ENCODE results near the gene TFEB. TPM values are rescaled to one million over a fixed set of nuclear protein-coding genes. Genes with fewer than 3 reads are reported as not detected.

Gene TFEB
- polyA plus RNA-seq, 3 donors: 5.5 to 9.8 (median 9.6) TPM

DNA sequence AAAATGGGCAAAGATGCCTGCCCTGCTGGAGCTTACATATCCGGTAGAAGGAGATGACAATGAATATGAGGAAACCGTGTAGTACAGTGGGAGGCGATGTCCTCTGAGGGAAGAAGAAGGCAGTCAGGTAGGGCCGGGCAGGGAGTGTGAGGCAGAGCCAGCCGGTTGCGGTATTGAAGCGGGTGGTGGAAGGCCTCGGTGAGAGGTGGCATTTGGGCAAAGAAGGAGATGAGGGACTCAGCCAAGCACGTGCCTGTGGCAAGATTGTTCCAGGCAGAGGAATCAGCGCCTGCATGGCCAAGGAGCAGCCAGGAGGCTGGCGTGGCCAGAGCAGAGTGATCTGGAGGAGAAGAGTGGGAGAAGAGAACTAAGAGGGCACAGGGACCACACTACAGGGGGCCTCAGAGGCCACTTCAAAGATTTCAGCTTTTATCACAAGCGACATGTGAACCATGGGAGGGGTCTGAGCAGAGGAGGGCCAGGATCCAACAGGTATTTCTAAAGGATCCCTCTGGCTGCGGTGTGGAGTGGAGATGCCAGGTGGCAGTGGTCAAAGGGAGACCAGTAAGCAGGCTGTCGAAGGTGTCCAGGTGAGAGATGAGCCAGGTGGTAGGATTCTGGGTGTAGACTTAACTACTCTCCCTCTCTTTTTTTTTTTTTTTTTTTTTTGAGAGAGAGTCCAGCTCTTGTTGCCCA lies 83.3 kb downstream of the TFEB start:
- DNase-seq (ENCODE audit: extremely low read depth in 1 of 11, low read depth in 9 of 11, low spot score in 4 of 11): no peak

DNA sequence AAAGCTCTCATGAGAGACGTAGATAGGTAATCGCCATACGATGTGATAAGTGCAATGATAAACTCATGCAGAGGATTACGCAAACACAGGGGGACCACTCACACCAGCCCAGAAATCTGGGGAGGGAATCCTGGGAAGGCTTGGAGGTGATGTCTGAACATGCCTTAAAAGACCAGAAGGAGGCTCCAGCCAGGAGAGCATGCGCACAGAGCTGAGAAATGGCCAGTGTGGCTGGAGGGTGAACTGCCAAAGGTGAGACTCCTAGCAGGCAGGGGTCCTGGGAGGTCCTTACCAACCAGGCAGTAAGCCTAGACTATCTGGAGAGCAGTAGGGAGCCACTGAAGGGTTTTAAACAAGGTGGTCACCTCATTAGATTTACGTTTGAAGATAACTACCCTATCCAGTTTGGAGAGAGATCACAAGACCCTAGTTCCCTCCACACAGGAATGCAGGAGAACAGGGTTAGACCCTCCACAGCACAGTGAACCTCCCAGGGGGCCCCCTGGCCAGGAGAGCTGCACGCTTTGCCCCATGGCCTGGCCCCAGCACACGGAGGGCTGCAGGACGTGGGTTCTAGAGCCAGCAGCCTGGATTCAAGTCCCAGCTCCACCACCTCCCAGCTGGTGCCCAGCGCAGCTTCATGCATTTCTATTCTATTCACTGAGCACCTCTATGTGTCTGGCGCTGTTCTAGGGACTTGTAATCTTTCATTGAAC lies 84.0 kb downstream of the TFEB start:
- DNase-seq (ENCODE audit: extremely low read depth in 1 of 11, low read depth in 9 of 11, low spot score in 4 of 11): no peak

- no peak for DNase-seq (ENCODE audit: extremely low read depth in 1 of 11, low read depth in 9 of 11, low spot score in 4 of 11)
These were observed 85.3 kb downstream of the TFEB start for GRCh38 chr6:41650120-41650519.

GRCh38 chr6:41649596-41649995 lies 85.8 kb downstream of the TFEB start:
- no peak for DNase-seq (ENCODE audit: extremely low read depth in 1 of 11, low read depth in 9 of 11, low spot score in 4 of 11)

DNA sequence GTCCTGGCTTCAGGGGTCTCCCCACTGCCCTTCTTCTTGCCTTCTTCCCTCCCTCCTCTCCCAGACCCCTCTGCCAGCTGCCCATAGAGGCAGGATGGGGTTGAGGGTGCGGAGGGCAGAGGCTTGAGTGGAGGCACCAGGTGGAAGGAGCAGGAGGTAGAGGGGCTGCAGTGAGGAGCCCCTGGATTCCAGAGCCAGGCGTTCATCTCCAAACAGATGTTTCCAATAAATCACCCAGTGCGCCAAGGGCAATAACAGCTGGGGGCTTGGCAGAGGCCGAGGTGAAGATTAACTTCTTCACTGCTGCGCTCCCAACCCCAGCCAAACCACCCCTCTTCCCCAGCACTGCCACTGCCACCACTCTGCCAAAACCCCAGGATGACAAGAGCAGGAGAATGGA lies 86.5 kb downstream of the TFEB start:
- DNase-seq (ENCODE audit: extremely low read depth in 1 of 11, low read depth in 9 of 11, low spot score in 4 of 11): no peak

DNA sequence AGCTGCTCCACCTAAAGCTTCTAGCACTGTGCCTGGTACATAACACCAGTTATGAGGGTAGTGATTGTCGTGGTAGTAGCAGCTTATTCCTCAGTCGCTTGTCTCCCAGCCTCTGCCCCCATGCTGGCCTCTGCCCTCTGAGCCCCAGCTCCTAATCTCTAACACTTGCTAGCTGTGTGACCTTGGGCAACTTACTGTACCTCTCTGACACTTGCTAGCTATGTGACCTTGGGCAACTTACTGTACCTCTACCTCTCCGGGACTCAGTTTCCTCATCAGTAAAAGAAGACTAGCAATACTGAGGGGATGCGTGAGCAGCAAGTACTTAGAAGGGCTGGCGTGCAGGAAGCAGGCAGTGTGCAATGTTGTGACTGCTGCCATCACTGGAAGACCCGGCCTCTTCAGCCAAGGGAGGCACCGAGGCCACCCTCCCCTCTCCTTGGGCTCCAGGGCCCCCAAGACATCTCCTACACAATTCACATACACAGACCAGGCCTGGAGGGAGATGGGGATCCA lies 87.3 kb downstream of the TFEB start:
- DNase-seq (ENCODE audit: extremely low read depth in 1 of 11, low read depth in 9 of 11, low spot score in 4 of 11): no peak

GRCh38 chr6:41647061-41647511 lies 88.3 kb downstream of the TFEB start:
- DNase-seq (ENCODE audit: extremely low read depth in 1 of 11, low read depth in 9 of 11, low spot score in 4 of 11): no peak

GRCh38 chr6:41646026-41646795 lies 89.2 kb downstream of the TFEB start:
- DNase-seq (ENCODE audit: extremely low read depth in 1 of 11, low read depth in 9 of 11, low spot score in 4 of 11): no peak

DNA sequence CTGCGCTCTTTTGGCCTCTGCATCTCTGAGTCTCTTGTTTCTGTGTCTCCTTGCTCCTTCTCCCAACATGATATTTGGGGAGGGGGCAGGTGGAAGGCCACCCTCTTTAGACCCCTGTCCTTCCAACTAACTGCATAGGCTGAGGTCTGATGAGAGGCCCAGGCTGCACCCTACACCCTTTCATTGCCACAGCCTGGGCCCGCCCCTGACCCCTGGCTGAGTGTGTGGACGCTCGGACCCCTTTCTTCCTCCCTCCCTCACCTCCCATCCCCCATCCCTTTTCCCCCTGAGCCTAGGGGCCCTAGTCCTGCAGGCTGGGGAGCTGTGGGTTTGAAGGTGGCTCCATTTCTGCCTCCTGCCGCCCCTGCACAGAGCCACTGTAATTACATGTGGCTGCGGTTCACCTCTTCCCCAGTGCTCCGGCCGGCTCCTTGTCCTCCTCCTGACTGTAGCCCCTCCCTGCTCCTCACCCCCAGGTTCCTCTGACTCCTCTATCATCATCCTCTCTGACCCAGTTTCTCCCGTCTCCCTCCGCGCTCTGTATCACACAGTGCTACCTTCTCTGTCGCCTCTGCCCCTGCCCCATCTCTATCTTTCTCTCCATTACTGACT lies 90.3 kb downstream of the TFEB start:
- no peak for DNase-seq (ENCODE audit: extremely low read depth in 1 of 11, low read depth in 9 of 11, low spot score in 4 of 11)

DNA sequence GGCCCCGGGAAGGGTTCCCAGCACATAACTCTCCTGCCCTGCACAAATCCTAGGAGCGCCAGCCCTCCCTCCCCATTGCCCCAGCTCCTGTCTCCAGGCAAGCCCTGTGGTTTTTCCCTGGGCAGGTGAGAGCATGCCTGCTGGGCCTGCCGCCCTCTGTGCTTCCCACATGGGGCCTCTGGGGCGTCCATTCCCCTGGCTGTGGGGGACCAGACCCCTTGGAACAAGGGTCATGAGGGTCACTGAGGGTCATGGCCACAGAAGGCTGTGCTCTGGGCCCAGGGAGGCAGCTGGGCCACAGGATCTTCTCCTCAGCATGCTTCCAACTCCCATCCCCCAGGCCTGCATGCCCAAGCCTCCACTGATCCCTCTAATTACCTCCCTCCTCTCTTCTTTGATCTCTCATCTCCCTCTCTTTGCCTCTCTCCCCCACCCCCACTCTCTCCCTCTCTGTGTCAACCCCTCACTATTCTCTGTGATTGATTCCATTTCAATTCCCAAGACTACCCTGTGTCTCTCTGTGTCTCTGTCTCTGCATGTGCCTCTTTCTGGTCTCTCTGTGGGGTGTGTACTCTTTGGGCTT lies 91.0 kb downstream of the TFEB start:
- no peak for DNase-seq (ENCODE audit: extremely low read depth in 1 of 11, low read depth in 9 of 11, low spot score in 4 of 11)

- no peak for DNase-seq (ENCODE audit: extremely low read depth in 1 of 11, low read depth in 9 of 11, low spot score in 4 of 11)
These were observed 91.5 kb downstream of the TFEB start for GRCh38 chr6:41643899-41644269.

GRCh38 chr6:41642960-41643898 lies 92.2 kb downstream of the TFEB start:
- no peak for DNase-seq (ENCODE audit: extremely low read depth in 1 of 11, low read depth in 9 of 11, low spot score in 4 of 11)

GRCh38 chr6:41642090-41642959 lies 93.1 kb downstream of the TFEB start:
- no peak for DNase-seq (ENCODE audit: extremely low read depth in 1 of 11, low read depth in 9 of 11, low spot score in 4 of 11)

DNA sequence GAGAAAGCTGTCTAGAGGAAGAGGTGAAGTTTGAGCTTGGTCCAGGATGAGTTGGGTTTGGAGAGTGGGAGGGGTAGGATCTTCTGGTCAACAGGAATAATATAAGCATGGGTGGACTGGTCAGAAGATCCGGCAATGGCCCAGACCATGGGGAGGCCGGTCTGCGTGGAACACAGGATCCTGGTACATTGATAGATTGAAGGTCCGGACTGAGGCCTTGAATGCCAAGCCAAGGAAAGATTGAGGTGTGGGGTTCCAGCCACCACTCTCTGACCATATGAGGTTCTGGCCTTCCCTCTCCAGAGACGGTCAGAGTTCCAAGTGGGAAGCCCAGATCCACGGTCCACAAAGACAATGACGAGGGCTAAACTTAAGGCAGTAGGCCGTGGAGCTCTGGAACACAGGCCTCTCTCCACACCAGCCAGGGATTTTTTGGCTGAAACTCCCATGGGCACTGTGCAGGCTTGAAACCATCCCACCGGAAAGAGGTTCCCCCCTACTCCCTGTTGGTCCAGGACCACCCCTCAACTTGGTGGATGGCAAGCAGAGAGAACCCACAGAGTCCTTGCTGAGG lies 94.0 kb downstream of the TFEB start:
- DNase-seq (ENCODE audit: extremely low read depth in 1 of 11, low read depth in 9 of 11, low spot score in 4 of 11): no peak

DNA sequence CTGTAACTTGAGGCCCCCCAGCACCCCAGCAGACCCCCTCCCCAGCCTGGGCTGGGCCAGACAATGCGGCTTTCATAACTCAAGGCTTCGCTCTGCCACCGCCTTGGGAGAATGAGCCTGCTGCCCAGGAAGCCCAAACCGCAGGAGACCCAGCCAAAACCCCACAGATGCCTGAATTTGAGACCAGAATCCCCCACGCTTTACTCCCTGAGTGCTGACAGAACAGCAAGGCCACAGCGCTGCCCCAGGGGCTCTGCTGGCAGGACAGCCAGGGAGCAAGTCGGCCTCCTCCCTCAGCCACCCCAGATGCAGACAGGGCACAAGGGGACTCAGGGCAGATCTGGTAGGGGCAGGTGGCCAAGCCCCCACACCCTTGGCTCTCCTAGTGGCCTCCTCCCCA lies 95.0 kb downstream of the TFEB start:
- DNase-seq (ENCODE audit: extremely low read depth in 1 of 11, low read depth in 9 of 11, low spot score in 4 of 11): no peak

- DNase-seq (ENCODE audit: extremely low read depth in 1 of 11, low read depth in 9 of 11, low spot score in 4 of 11): peak in 1 of 11 donors; percentile 56
These were observed 95.5 kb downstream of the TFEB start for GRCh38 chr6:41639809-41640371.
